Small intestine (tissue), 7 donors: ENCODE measurements around the gene VWA3A. TPM values are rescaled to one million over a fixed set of nuclear protein-coding genes. Genes with fewer than 3 reads are reported as not detected.

ENCODE experiments used
- DNase-seq, 2 donors: peaks; one replicate each; pipeline versions ENCODE4 v3.0.0 to v3.0.0-alpha.2; 2013
- FAIRE-seq: peaks from 2 replicates; lab custom pipeline; 2012; peaks lifted over from hg19 to GRCh38; lab: Jason Lieb, UNC
- H3K27ac ChIP-seq, 3 donors: one replicate each; pipeline ENCODE4 v1.5.1; 2013; ENCODE audit warnings: low read length in 2 of 3, mild to moderate bottlenecking in 2 of 3, control low read depth in 1 of 3, inconsistent platforms in 1 of 3, low read depth in 1 of 3, moderate library complexity in 1 of 3
- H3K27me3 ChIP-seq, 3 donors: one replicate each; pipeline ENCODE4 v1.6.1; 2013; ENCODE audit warnings: low read length in 3 of 3, inconsistent platforms in 1 of 3; ENCODE audit not compliant: control insufficient read depth in 3 of 3, insufficient read depth in 3 of 3
- H3K36me3 ChIP-seq, 3 donors: one replicate each; pipeline ENCODE4 v1.6.1; 2013; ENCODE audit warnings: low read length in 3 of 3, inconsistent platforms in 1 of 3, low read depth in 1 of 3, mild to moderate bottlenecking in 1 of 3, moderate library complexity in 1 of 3; ENCODE audit not compliant: control insufficient read depth in 3 of 3, insufficient read depth in 2 of 3
- H3K4me1 ChIP-seq, 3 donors: one replicate each; pipeline ENCODE4 v1.6.1; 2013; ENCODE audit warnings: low read length in 2 of 3, inconsistent platforms in 1 of 3, low read depth in 1 of 3, mild to moderate bottlenecking in 1 of 3, moderate library complexity in 1 of 3; ENCODE audit not compliant: control insufficient read depth in 3 of 3, insufficient read depth in 2 of 3
- H3K4me3 ChIP-seq, 3 donors: one replicate each; pipeline ENCODE4 v1.5.1; 2013; ENCODE audit warnings: low read length in 3 of 3, control low read depth in 1 of 3, inconsistent platforms in 1 of 3, low read depth in 1 of 3, mild to moderate bottlenecking in 1 of 3, moderate library complexity in 1 of 3
- H3K9me3 ChIP-seq, 2 donors: one replicate each; pipeline ENCODE4 v1.6.1; 2013; ENCODE audit warnings: low read depth in 1 of 2, low read length in 1 of 2; ENCODE audit not compliant: control insufficient read depth in 2 of 2, insufficient read depth in 1 of 2
- WGBS, 3 donors: extraction: QIAGEN DNeasy Blood & Tissue Kit; methylation state at CpG; one replicate each; pipeline ENCODE4 v1.1.7; 2013; 5-methylcytosine and 5-hydroxymethylcytosine counted together
- polyA plus RNA-seq, 4 donors: library from polyadenylated mRNA; stranded (reverse) in 3 of 4; unstranded in 1 of 4; fragments of 200-250 nt in 3 of 4; fragments of 120-200 nt in 1 of 4; gene quantifications; one replicate each; pipeline versions ENCODE4 v1.2.1 to v1.2.3, GENCODE V29; 2013
- donor health status: healthy with polysubstance abuse.
- donor health status: control.
- donor health status: control.
- donor health status: Bipolar disorder and iron deficiency.
- donor health status: healthy.

Gene VWA3A
- polyA plus RNA-seq, 4 donors: 0.01 to 0.13 TPM; not detected in 2

DNA sequence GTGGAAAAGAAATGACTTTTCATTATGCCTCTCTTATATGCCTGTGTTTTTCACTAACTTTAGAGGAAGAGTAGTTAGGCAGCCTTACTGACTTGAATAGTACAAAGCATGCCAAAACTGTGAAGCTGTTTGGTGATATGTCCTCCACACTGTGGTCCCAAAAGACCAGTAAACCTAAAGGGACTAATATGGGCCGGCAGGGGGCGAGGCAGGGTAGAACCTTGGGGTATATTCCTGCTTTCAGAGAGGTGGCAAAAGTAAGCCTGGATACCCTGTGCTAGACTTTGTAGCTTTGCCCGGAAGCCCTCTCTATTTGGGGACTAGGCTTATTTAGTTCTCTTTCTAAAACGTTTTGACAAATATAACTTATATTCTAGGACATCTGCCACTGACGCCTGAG is 36.5 kb upstream of the VWA3A start:
- no peak for FAIRE-seq
- no peak overlapping the region for H3K4me3 ChIP-seq
- WGBS, 3 donors: 87 to 96% (median 91%) methylated on average over 5 of the region's 5 CpGs
- H3K9me3 ChIP-seq: peaks cover 0 to 3% of the 10 kb centered on the region in 2 donors
- no peaks in the 10 kb centered on the region for H3K27me3 ChIP-seq
- H3K4me1 ChIP-seq: no peaks in the 10 kb centered on the region
- DNase-seq: no peak
- no peak overlapping the region for H3K27ac ChIP-seq
- no peaks in the 10 kb centered on the region for H3K36me3 ChIP-seq

DNA sequence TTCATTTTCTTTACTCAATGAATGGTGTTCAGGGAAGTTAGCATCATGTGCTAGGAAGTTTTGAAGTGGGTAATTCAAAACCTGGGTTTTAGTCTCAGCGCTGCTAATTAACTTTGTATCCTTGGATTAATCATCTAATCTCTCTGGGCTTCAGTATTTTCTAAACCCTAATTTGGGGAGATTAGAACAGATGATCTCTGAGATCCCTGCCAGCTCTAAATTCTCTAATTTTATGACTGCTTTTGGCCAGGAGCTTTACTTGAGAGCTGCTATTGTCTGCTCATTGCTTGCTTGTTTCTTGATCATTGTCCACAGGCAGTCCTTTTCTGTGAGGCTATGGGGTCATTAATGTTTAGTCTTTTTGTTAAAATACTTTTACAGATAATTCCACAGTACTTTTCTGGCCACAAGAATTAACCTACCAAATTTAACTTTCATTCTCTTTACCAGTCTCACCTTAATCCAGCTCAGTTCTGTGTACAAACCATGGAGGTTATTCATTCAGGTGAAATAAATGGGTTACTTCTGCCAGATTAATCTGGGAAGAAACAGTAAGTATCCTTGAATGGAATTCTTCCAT is 28.4 kb upstream of the VWA3A start:
- Histone ChIP-seq H3K27me3 (no peaks in the 10 kb centered on the region), H3K4me1 (no peaks in the 10 kb centered on the region), H3K4me3 (no peak overlapping the region), H3K9me3 (peaks cover 0 to 10% of the 10 kb centered on the region in 2 donors), H3K27ac (no peak overlapping the region), H3K36me3 (no peaks in the 10 kb centered on the region)
- 92 to 97% (median 96%) methylated on average over 1 of the region's 1 CpG for WGBS, 3 donors
- FAIRE-seq: no peak
- no peak for DNase-seq

DNA sequence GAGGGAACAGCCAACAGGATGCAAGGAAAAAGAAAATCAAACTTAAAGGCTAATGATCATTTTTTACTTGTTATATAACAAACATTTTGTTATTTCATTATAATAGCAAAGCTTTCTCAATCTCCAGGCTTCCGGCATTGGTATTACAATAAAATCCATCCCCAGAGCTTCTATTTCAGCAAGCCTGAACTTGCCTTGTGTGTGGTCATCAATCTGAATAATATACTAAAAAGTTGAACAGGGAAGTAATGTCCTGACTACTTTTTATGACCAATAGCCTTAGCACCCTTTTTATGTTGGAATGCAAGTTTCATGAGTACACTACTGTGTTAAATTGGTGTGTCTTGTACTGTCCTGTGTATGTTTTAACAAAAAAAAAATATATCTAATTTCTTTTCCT is 27.1 kb upstream of the VWA3A start:
- H3K4me3 ChIP-seq: no peak overlapping the region
- no peaks in the 10 kb centered on the region for H3K27me3 ChIP-seq
- DNase-seq (no peak), FAIRE-seq (no peak)
- WGBS, 3 donors: 95 to 100% (median 96%) methylated on average over 1 of the region's 1 CpG
- H3K36me3 ChIP-seq: no peaks in the 10 kb centered on the region
- H3K27ac ChIP-seq: no peak overlapping the region
- no peaks in the 10 kb centered on the region for H3K4me1 ChIP-seq
- H3K9me3 ChIP-seq: peaks cover 0 to 10% of the 10 kb centered on the region in 2 donors

DNA sequence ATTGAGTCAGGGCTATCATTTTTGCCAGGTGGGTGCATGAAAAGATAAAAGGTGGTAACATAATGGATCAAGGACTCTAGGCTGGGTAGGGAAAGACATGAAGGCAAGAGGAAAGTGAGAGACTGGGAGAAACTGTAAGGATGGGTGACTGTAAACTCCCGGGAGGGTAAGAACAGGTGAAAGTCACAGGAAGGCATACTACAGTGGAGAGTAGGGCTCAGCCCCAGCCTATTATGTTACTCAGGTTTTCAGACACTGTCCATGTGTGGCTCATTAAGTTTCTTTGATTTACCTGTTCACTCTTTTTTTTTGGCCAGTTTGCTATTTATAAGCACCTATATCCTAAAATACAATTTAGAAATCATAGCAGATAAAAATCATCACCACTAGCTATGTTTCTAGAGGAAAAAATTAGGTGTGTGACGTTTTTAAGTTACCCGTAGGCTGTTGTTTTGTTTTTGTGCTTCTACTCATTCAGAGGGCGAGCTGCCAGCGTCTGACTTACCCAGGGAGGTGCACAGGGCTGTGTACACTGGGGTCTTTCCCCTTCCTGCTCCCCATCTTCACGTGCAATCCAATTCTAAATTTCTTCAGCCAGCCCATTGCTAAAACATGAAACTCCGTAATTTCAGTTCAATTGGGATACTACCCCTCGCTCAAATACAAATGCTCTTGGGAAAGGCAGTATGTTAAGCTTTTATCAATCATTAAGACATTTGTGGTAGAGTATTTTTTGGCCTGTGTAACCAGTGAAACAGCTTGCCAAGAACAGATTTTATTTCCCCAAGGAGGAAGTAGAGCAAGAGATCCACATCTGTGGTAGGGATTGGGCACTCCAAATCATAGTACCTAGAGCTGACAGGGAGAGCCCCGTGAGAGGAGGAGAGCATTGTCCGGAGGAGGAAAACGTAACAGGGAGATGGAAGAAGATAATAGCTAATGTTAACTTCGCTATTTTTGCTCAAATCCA is 21.7 kb upstream of the VWA3A start:
- Histone ChIP-seq H3K9me3 (peaks cover 0 to 10% of the 10 kb centered on the region in 2 donors), H3K4me1 (no peaks in the 10 kb centered on the region), H3K36me3 (no peaks in the 10 kb centered on the region), H3K27ac (no peak overlapping the region), H3K27me3 (no peaks in the 10 kb centered on the region), H3K4me3 (no peak overlapping the region)
- 69 to 86% (median 82%) methylated on average over 12 of the region's 12 CpGs for WGBS, 3 donors
- DNase-seq (no peak), FAIRE-seq (no peak)

DNA sequence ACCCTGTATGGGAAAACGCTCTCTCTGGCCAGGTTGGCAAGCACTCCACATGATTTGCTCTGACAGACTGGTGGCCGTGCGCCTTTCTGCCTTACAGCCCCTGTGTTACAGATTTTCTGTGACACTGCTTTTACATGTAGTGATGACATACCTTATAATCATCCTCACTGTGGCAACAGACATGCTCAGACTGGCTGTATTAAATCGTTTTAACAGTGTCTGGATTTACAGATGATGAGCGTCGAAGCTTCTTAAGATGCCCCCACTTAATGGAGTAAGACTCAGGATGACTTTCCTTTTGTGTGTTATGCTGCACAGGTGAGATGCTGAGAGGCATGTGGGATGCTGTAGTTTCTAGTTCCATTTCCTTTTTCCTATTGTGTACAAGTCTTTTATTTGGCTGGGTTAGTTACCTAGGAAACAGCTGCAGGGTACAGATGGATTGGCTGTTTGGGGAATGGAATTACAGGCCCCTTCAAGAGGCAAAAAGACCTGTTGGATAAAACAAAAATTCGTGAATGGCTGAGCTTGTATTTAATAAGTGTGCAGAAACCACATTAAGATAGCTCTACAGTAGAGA is 20.9 kb upstream of the VWA3A start:
- H3K27ac ChIP-seq: no peak overlapping the region
- FAIRE-seq: no peak
- no peaks in the 10 kb centered on the region for H3K27me3 ChIP-seq
- no peak overlapping the region for H3K4me3 ChIP-seq
- H3K4me1 ChIP-seq: no peaks in the 10 kb centered on the region
- 84 to 93% (median 90%) methylated on average over 7 of the region's 7 CpGs for whole genome bisulfite sequencing, 3 donors
- no peaks in the 10 kb centered on the region for H3K36me3 ChIP-seq
- no peak for DNase-seq
- H3K9me3 ChIP-seq: peaks cover 0 to 8% of the 10 kb centered on the region in 2 donors

DNA sequence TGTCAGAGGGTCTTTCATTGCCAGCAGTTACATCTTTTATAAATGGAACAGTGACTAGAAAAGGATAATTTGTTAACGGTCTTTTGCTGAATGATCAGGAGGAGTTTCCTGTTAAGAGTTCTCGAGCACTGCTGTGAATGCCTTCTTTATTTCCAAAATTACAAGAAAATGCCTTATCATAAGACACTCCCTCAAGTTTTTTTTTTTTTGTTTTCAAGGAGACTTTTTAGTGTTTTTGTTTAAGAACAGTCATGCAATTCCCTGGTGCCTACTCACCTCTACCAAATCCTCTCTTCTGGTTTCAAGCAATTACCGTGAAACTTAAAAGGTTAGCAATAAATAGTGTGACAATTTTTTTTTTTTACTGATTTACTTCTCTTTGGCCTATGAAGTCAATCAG is 19.0 kb upstream of the VWA3A start:
- 78 to 82% (median 79%) methylated on average over 3 of the region's 3 CpGs for WGBS, 3 donors
- H3K9me3 ChIP-seq: no peaks in the 10 kb centered on the region
- H3K27ac ChIP-seq: no peak overlapping the region
- no peak overlapping the region for H3K4me3 ChIP-seq
- no peaks in the 10 kb centered on the region for H3K4me1 ChIP-seq
- DNase-seq (no peak), FAIRE-seq (no peak)
- H3K27me3 ChIP-seq: no peaks in the 10 kb centered on the region
- H3K36me3 ChIP-seq: no peaks in the 10 kb centered on the region

DNA sequence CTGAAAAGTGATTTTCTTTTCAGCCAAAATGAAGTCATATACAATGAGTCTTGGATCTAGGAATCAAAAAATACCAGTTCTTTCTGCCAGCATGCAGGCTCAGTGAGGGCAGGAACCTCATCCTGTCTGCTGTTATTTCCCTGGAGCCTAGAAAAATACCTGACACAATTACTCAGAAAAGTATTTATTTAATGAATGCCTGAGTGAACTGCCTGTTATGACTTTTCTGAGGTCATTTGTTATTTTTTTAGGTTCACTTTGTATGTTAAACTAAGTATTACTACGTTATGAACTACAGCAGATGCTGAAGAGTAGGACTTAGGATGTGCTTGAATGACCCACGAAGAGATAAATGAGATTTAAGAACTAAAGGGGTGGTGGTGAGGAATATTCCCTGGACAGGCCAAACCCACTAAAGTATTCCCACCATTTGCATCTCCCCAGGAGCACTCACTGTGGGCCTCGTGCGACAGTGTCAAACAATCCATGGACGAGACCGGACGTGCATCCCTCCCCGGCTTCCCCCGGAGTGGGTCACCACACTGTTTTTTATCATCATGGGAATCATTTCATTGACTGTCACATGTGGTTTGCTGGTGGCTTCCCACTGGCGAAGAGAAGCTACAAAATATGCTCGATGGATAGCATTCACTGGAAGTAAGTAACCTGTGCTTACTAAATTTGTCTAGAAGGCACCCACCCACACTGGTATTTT is 17.1 kb upstream of the VWA3A start:
- Histone ChIP-seq H3K4me1 (no peaks in the 10 kb centered on the region), H3K4me3 (no peak overlapping the region), H3K27me3 (no peaks in the 10 kb centered on the region), H3K9me3 (no peaks in the 10 kb centered on the region), H3K36me3 (no peaks in the 10 kb centered on the region), H3K27ac (no peak overlapping the region)
- 92 to 94% (median 93%) methylated on average over 11 of the region's 11 CpGs for WGBS, 3 donors
- FAIRE-seq (no peak), DNase-seq (no peak)

DNA sequence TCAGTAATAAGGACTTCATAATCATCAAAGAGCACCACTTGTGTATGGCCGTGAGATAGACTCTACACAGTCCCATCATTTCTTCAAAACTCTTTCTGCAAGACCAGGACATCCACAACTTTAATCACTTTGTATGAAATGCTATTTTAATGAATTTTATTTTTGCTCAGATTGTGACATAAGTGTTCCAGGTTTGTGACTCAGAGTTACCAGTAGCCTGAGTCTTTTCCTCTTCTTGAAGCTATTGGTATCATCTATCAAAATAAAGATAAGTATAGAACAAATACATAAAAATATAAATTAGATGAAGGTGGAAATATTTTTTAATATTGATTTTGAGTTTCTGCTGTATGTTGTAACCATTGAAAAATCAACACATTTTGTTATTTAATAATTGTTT is 16.6 kb upstream of the VWA3A start:
- Histone ChIP-seq H3K4me1 (no peaks in the 10 kb centered on the region), H3K9me3 (no peaks in the 10 kb centered on the region), H3K36me3 (no peaks in the 10 kb centered on the region), H3K4me3 (no peak overlapping the region), H3K27ac (no peak overlapping the region), H3K27me3 (no peaks in the 10 kb centered on the region)
- WGBS, 3 donors: 94 to 96% (median 96%) methylated on average over 1 of the region's 1 CpG
- DNase-seq (no peak), FAIRE-seq (no peak)
